GM12878 (cell line): ENCODE data around the gene LSM14B.

ENCODE experiments used
- ATF3 ChIP-seq: IDR thresholded peaks from 2 replicates; pipeline ENCODE4 v1.6.1; 2011; ENCODE audit warnings: low read depth, mild to moderate bottlenecking, low read length, moderate library complexity, borderline replicate concordance; ENCODE audit errors: extremely low read depth
- BCLAF1 ChIP-seq: fragments of 450-650 bp; IDR thresholded peaks from 2 replicates; pipeline ENCODE4 v1.6.1; 2017; ENCODE audit warnings: antibody characterized with exemption, mild to moderate bottlenecking, moderate library complexity
- CHD1 ChIP-seq: IDR thresholded peaks from 2 replicates; pipeline ENCODE4 v1.6.1; 2012; ENCODE audit warnings: low read depth, low read length, improper control_type of control experiment
- EZH2 ChIP-seq: IDR thresholded peaks from 2 replicates; pipeline ENCODE4 v1.6.1; 2012; ENCODE audit warnings: low read depth, mild to moderate bottlenecking, control low read depth, inconsistent platforms, low read length, borderline replicate concordance; ENCODE audit not compliant: control insufficient read depth
- FOS ChIP-seq: IDR thresholded peaks from 3 replicates; pipeline ENCODE4 v1.6.1; 2011; ENCODE audit warnings: borderline replicate concordance; ENCODE audit not compliant: insufficient read length; ENCODE audit errors: extremely low read depth
- PAX8 ChIP-seq: fragments of 450-650 bp; IDR thresholded peaks from 2 replicates; pipeline ENCODE4 v1.6.1; 2017; ENCODE audit warnings: mild to moderate bottlenecking, moderate library complexity
- POLR2A ChIP-seq: IDR thresholded peaks from 2 replicates; pipeline ENCODE4 v1.6.1; 2011; ENCODE audit warnings: low read depth, mild to moderate bottlenecking, low read length
- POLR2AphosphoS5 ChIP-seq: IDR thresholded peaks from 2 replicates; pipeline ENCODE4 v1.6.1; 2011; ENCODE audit warnings: mild to moderate bottlenecking, low read length, inconsistent platforms
- RAD21 ChIP-seq: IDR thresholded peaks from 2 replicates; pipeline ENCODE4 v1.6.1; 2011; ENCODE audit warnings: mild to moderate bottlenecking, low read depth, low read length, moderate library complexity; ENCODE audit not compliant: insufficient read depth
- RELA ChIP-seq: fragments of 450-650 bp; IDR thresholded peaks from 2 replicates; pipeline ENCODE4 v1.8.0; 2014; ENCODE audit warnings: borderline replicate concordance; ENCODE audit not compliant: partially characterized antibody
- SP1 ChIP-seq: IDR thresholded peaks from one replicate; pipeline ENCODE4 v1.6.1; 2011; ENCODE audit warnings: low read depth, low read length
- TF ChIP-seq, protein P1 (sequence below): fragments of 450-650 bp; IDR thresholded peaks from 2 replicates; pipeline ENCODE4 v1.6.1; 2017; ENCODE audit warnings: mild to moderate bottlenecking
- TF ChIP-seq, protein P2 (sequence below): IDR thresholded peaks from 2 replicates; pipeline ENCODE4 v1.6.1; 2011; ENCODE audit warnings: low read depth, low read length, improper control_type of control experiment, borderline replicate concordance
- TF ChIP-seq, protein P3 (sequence below), 3 experiments: IDR thresholded peaks in 2 of 3; conservative IDR thresholded peaks in 1 of 3; 2 replicates each; pipeline ENCODE4 v1.5.1; 2011; ENCODE audit warnings: low read depth in 3 of 3, low read length in 3 of 3, mild to moderate bottlenecking in 3 of 3, control low read depth in 2 of 3, moderate library complexity in 2 of 3, inconsistent platforms in 1 of 3, mixed read lengths in 1 of 3; ENCODE audit not compliant: control insufficient read depth in 2 of 3, insufficient read depth in 1 of 3; ENCODE audit errors: extremely low read depth in 1 of 3

- TF ChIP-seq POLR2AphosphoS5 (no peak), RELA (no peak), FOS (no peak), POLR2A (no peak), SP1 (no peak), EZH2 (no peak), CHD1 (no peak), RAD21 (no peak), BCLAF1 (no peak), ATF3 (no peak), PAX8 (no peak)
- TF ChIP-seq, protein P1, sequence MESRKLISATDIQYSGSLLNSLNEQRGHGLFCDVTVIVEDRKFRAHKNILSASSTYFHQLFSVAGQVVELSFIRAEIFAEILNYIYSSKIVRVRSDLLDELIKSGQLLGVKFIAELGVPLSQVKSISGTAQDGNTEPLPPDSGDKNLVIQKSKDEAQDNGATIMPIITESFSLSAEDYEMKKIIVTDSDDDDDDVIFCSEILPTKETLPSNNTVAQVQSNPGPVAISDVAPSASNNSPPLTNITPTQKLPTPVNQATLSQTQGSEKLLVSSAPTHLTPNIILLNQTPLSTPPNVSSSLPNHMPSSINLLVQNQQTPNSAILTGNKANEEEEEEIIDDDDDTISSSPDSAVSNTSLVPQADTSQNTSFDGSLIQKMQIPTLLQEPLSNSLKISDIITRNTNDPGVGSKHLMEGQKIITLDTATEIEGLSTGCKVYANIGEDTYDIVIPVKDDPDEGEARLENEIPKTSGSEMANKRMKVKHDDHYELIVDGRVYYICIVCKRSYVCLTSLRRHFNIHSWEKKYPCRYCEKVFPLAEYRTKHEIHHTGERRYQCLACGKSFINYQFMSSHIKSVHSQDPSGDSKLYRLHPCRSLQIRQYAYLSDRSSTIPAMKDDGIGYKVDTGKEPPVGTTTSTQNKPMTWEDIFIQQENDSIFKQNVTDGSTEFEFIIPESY: no peak
- TF ChIP-seq, protein P2, sequence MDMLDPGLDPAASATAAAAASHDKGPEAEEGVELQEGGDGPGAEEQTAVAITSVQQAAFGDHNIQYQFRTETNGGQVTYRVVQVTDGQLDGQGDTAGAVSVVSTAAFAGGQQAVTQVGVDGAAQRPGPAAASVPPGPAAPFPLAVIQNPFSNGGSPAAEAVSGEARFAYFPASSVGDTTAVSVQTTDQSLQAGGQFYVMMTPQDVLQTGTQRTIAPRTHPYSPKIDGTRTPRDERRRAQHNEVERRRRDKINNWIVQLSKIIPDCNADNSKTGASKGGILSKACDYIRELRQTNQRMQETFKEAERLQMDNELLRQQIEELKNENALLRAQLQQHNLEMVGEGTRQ: no peak
- TF ChIP-seq, protein P3, sequence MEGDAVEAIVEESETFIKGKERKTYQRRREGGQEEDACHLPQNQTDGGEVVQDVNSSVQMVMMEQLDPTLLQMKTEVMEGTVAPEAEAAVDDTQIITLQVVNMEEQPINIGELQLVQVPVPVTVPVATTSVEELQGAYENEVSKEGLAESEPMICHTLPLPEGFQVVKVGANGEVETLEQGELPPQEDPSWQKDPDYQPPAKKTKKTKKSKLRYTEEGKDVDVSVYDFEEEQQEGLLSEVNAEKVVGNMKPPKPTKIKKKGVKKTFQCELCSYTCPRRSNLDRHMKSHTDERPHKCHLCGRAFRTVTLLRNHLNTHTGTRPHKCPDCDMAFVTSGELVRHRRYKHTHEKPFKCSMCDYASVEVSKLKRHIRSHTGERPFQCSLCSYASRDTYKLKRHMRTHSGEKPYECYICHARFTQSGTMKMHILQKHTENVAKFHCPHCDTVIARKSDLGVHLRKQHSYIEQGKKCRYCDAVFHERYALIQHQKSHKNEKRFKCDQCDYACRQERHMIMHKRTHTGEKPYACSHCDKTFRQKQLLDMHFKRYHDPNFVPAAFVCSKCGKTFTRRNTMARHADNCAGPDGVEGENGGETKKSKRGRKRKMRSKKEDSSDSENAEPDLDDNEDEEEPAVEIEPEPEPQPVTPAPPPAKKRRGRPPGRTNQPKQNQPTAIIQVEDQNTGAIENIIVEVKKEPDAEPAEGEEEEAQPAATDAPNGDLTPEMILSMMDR (IDR thresholded peaks at IDR 0.05 in 2 of 3, conservative IDR thresholded peaks at IDR 0.05 in 1 of 3; ENCODE audit: control insufficient read depth in 2 of 3, extremely low read depth in 1 of 3, insufficient read depth in 1 of 3, low read depth in 3 of 3, low read length in 3 of 3): no peak
Measured at GRCh38 chr20:62116558-62117361, 5.5 kb upstream of the LSM14B start.
